GM23338 (cell line): ENCODE results near the gene GAPT. TPM values are rescaled to one million over a fixed set of nuclear protein-coding genes. Genes with fewer than 3 reads are reported as not detected.

Source experiments
- ATAC-seq: fragments of 200-7000 bp; cut with Tn5 transposase; 3 replicates; pipeline ENCODE4 v1.9.1; 2020
- DNase-seq: peaks from one replicate; pipeline ENCODE4 v3.0.0-alpha.2; 2015; ENCODE audit warnings: low spot score
- H2AFZ ChIP-seq: fragments of 200-600 bp; sonication (generic); 2 replicates; pipeline ENCODE4 v1.8.0; 2016; ENCODE audit warnings: antibody characterized with exemption, mild to moderate bottlenecking, moderate library complexity
- H3F3A ChIP-seq: fragments of 200-600 bp; sonication (generic); replicated peaks from 2 replicates; pipeline ENCODE4 v1.8.0; 2017; ENCODE audit warnings: antibody characterized with exemption, mixed run types, low read depth
- H3K27ac ChIP-seq: fragments of 200-600 bp; sonication (generic); 2 replicates; pipeline ENCODE4 v1.6.1; 2016; ENCODE audit warnings: low read depth
- H3K27me3 ChIP-seq: fragments of 200-600 bp; sonication (generic); 2 replicates; pipeline ENCODE4 v1.8.0; 2016; ENCODE audit warnings: mild to moderate bottlenecking, mixed run types, moderate library complexity; ENCODE audit not compliant: insufficient read depth
- H3K36me3 ChIP-seq: fragments of 200-600 bp; sonication (generic); 2 replicates; pipeline ENCODE4 v1.8.0; 2016; ENCODE audit warnings: mild to moderate bottlenecking; ENCODE audit not compliant: insufficient read depth
- H3K4me1 ChIP-seq: fragments of 200-600 bp; sonication (generic); 2 replicates; pipeline ENCODE4 v1.8.0; 2016; ENCODE audit warnings: mild to moderate bottlenecking, moderate library complexity; ENCODE audit not compliant: insufficient read depth
- H3K4me2 ChIP-seq: fragments of 200-600 bp; sonication (generic); 2 replicates; pipeline ENCODE4 v1.7.1; 2017; ENCODE audit warnings: mixed run types
- H3K4me3 ChIP-seq: fragments of 200-600 bp; sonication (generic); 2 replicates; pipeline ENCODE4 v1.6.1; 2016; ENCODE audit warnings: mixed run types
- H3K79me2 ChIP-seq: fragments of 200-600 bp; sonication (generic); replicated peaks from 2 replicates; pipeline ENCODE4 v1.8.0; 2017; ENCODE audit warnings: mild to moderate bottlenecking; ENCODE audit not compliant: insufficient read depth
- H3K9me2 ChIP-seq: fragments of 200-600 bp; sonication (generic); 2 replicates; pipeline ENCODE4 v1.8.0; 2017; ENCODE audit not compliant: insufficient read depth
- H4K20me1 ChIP-seq: fragments of 200-600 bp; sonication (generic); replicated peaks from 2 replicates; pipeline ENCODE4 v1.8.0; 2017; ENCODE audit warnings: mild to moderate bottlenecking; ENCODE audit not compliant: insufficient read depth
- H3K27ac Mint-ChIP-seq: 2 replicates; pipeline ENCODE4 v1.8.0; 2020; ENCODE audit warnings: inconsistent platforms, mild to moderate bottlenecking, moderate library complexity, mixed read lengths
- H3K27me3 Mint-ChIP-seq: 3 replicates; pipeline ENCODE4 v1.8.0; 2022; ENCODE audit warnings: low read depth, mild to moderate bottlenecking, moderate library complexity, mixed read lengths, inconsistent platforms; ENCODE audit not compliant: insufficient read depth, poor library complexity
- H3K36me3 Mint-ChIP-seq: 3 replicates; pipeline ENCODE4 v1.8.0; 2021; ENCODE audit warnings: low read depth, mild to moderate bottlenecking, inconsistent platforms, moderate library complexity, mixed read lengths
- H3K4me1 Mint-ChIP-seq: 3 replicates; pipeline ENCODE4 v1.8.0; 2020; ENCODE audit warnings: mild to moderate bottlenecking, inconsistent platforms, mixed read lengths
- H3K4me3 Mint-ChIP-seq: 3 replicates; pipeline ENCODE4 v1.8.0; 2021; ENCODE audit warnings: moderate library complexity, mild to moderate bottlenecking, inconsistent platforms, mixed read lengths
- H3K9me3 Mint-ChIP-seq: 3 replicates; pipeline ENCODE4 v1.8.0; 2020; ENCODE audit warnings: moderate library complexity, mild to moderate bottlenecking, inconsistent platforms, mixed read lengths
- CREB1 ChIP-seq: fragments of 250-450 bp; sonication (Bioruptor Pico); IDR thresholded peaks from 2 replicates; pipeline ENCODE4 v1.5.0; 2020; ENCODE audit warnings: low read depth, mild to moderate bottlenecking, moderate library complexity
- EZH2 ChIP-seq: fragments of 200-600 bp; sonication (generic); IDR thresholded peaks from one replicate; pipeline ENCODE4 v1.8.0; 2017; ENCODE audit warnings: antibody characterized with exemption, mild to moderate bottlenecking, low read depth; ENCODE audit not compliant: unreplicated experiment
- EZH2phosphoT487 ChIP-seq: fragments of 200-600 bp; sonication (generic); IDR thresholded peaks from one replicate; pipeline ENCODE4 v1.8.1; 2018; ENCODE audit warnings: antibody characterized with exemption; ENCODE audit not compliant: unreplicated experiment
- JUNB ChIP-seq: IDR thresholded peaks from one replicate; pipeline ENCODE4 v1.6.1; 2016; ENCODE audit warnings: antibody characterized with exemption; ENCODE audit not compliant: unreplicated experiment
- NANOG ChIP-seq: IDR thresholded peaks from 2 replicates; pipeline ENCODE4 v1.6.1; 2016; ENCODE audit warnings: antibody characterized with exemption, borderline replicate concordance
- POLR2AphosphoS5 ChIP-seq: IDR thresholded peaks from 2 replicates; pipeline ENCODE4 v1.6.1; 2016; ENCODE audit warnings: antibody characterized with exemption, low read depth
- STAT1 ChIP-seq: IDR thresholded peaks from one replicate; pipeline ENCODE4 v1.6.1; 2016; ENCODE audit warnings: antibody characterized with exemption; ENCODE audit not compliant: unreplicated experiment
- ZNF114 ChIP-seq: fragments of 250-450 bp; sonication (Bioruptor Pico); IDR thresholded peaks from 2 replicates; pipeline ENCODE4 v1.5.0; 2020; ENCODE audit warnings: mild to moderate bottlenecking, moderate library complexity
- ZNF331 ChIP-seq: fragments of 250-450 bp; sonication (Bioruptor Pico); IDR thresholded peaks from 2 replicates; pipeline ENCODE4 v1.5.0; 2020; ENCODE audit warnings: low read depth, mild to moderate bottlenecking, moderate library complexity
- polyA plus RNA-seq: library from polyadenylated mRNA; unstranded; fragments of >200 nt; fragmentation: Nextera tagmentation; extraction: Ambion mirVana; gene quantifications from 2 replicates; pipeline ENCODE4 v1.2.1, GENCODE V29; 2016
- total RNA-seq: library from RNA; depleted of rRNA; stranded (reverse); fragments of >200 nt; shearing (Covaris generic); gene quantifications from 2 replicates; pipeline ENCODE4 v1.2.3, GENCODE V29; 2014
- TF ChIP-seq, protein P1 (sequence below): IDR thresholded peaks from 2 replicates; pipeline ENCODE4 v1.6.1; 2016; ENCODE audit warnings: antibody characterized with exemption
- TF ChIP-seq, protein P2 (sequence below): fragments of 250-450 bp; sonication (Bioruptor Pico); IDR thresholded peaks from 2 replicates; pipeline ENCODE4 v1.5.0; 2020; ENCODE audit warnings: mild to moderate bottlenecking, moderate library complexity
- TF ChIP-seq, protein P3 (sequence below): IDR thresholded peaks from one replicate; pipeline ENCODE4 v1.6.1; 2018; ENCODE audit warnings: antibody characterized with exemption; ENCODE audit not compliant: unreplicated experiment
- TF ChIP-seq, protein P4 (sequence below), 2 experiments: fragments of 200-600 bp in 1 of 2; sonication (generic) in 1 of 2; conservative IDR thresholded peaks; 2 replicates each; pipeline versions ENCODE4 v1.5.1 to v1.6.1; 2016 to 2017; ENCODE audit warnings: antibody characterized with exemption in 2 of 2, low read depth in 2 of 2, mild to moderate bottlenecking in 2 of 2, moderate library complexity in 1 of 2

The GAPT gene
- total and polyA plus RNA-seq, 2 experiments from 2014 or later, result not detected

DNA sequence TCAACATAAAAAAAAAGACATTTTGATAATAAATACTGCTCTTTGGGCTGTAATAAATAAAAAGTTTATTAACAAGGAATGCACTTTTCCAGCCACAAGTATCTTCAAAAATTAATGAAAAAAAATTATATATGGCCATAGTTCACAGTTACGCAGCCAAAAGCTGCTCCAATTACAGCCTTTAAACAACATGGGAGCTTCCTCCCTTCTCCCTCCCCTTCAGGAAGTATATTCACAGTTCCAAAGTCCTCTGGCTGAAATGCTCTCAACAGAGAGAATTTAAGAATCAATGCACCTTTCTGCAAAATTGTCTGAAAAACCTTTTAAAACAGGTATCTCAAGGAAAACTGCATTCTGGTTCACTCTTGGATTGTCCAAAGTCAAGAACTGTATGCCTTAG, 37.2 kb upstream of the GAPT start:
- Mint-ChIP-seq H3K36me3 (peaks cover 52% of the 10 kb centered on the region), H3K9me3 (no peaks in the 10 kb centered on the region), H3K27me3 (peaks cover 4% of the 10 kb centered on the region), H3K4me1 (peaks cover 10% of the 10 kb centered on the region), H3K4me3 (no peak overlapping the region), H3K27ac (no peak overlapping the region)
- H3K9me2 ChIP-seq, result no peaks in the 10 kb centered on the region
- H3F3A ChIP-seq, result no peaks in the 10 kb centered on the region
- peaks cover 7% of the 10 kb centered on the region; the same call in 1 of the 2 replicates for H3K4me1 ChIP-seq
- ATAC-seq, result no peak
- TF ChIP-seq NANOG, result no peak
- TF ChIP-seq, protein P1, sequence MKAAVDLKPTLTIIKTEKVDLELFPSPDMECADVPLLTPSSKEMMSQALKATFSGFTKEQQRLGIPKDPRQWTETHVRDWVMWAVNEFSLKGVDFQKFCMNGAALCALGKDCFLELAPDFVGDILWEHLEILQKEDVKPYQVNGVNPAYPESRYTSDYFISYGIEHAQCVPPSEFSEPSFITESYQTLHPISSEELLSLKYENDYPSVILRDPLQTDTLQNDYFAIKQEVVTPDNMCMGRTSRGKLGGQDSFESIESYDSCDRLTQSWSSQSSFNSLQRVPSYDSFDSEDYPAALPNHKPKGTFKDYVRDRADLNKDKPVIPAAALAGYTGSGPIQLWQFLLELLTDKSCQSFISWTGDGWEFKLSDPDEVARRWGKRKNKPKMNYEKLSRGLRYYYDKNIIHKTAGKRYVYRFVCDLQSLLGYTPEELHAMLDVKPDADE, result no peak
- no peak for TF ChIP-seq ZNF114 (CRISPR knock-in tag)
- no peak for TF ChIP-seq CREB1 (CRISPR knock-in tag)
- TF ChIP-seq, protein P2, sequence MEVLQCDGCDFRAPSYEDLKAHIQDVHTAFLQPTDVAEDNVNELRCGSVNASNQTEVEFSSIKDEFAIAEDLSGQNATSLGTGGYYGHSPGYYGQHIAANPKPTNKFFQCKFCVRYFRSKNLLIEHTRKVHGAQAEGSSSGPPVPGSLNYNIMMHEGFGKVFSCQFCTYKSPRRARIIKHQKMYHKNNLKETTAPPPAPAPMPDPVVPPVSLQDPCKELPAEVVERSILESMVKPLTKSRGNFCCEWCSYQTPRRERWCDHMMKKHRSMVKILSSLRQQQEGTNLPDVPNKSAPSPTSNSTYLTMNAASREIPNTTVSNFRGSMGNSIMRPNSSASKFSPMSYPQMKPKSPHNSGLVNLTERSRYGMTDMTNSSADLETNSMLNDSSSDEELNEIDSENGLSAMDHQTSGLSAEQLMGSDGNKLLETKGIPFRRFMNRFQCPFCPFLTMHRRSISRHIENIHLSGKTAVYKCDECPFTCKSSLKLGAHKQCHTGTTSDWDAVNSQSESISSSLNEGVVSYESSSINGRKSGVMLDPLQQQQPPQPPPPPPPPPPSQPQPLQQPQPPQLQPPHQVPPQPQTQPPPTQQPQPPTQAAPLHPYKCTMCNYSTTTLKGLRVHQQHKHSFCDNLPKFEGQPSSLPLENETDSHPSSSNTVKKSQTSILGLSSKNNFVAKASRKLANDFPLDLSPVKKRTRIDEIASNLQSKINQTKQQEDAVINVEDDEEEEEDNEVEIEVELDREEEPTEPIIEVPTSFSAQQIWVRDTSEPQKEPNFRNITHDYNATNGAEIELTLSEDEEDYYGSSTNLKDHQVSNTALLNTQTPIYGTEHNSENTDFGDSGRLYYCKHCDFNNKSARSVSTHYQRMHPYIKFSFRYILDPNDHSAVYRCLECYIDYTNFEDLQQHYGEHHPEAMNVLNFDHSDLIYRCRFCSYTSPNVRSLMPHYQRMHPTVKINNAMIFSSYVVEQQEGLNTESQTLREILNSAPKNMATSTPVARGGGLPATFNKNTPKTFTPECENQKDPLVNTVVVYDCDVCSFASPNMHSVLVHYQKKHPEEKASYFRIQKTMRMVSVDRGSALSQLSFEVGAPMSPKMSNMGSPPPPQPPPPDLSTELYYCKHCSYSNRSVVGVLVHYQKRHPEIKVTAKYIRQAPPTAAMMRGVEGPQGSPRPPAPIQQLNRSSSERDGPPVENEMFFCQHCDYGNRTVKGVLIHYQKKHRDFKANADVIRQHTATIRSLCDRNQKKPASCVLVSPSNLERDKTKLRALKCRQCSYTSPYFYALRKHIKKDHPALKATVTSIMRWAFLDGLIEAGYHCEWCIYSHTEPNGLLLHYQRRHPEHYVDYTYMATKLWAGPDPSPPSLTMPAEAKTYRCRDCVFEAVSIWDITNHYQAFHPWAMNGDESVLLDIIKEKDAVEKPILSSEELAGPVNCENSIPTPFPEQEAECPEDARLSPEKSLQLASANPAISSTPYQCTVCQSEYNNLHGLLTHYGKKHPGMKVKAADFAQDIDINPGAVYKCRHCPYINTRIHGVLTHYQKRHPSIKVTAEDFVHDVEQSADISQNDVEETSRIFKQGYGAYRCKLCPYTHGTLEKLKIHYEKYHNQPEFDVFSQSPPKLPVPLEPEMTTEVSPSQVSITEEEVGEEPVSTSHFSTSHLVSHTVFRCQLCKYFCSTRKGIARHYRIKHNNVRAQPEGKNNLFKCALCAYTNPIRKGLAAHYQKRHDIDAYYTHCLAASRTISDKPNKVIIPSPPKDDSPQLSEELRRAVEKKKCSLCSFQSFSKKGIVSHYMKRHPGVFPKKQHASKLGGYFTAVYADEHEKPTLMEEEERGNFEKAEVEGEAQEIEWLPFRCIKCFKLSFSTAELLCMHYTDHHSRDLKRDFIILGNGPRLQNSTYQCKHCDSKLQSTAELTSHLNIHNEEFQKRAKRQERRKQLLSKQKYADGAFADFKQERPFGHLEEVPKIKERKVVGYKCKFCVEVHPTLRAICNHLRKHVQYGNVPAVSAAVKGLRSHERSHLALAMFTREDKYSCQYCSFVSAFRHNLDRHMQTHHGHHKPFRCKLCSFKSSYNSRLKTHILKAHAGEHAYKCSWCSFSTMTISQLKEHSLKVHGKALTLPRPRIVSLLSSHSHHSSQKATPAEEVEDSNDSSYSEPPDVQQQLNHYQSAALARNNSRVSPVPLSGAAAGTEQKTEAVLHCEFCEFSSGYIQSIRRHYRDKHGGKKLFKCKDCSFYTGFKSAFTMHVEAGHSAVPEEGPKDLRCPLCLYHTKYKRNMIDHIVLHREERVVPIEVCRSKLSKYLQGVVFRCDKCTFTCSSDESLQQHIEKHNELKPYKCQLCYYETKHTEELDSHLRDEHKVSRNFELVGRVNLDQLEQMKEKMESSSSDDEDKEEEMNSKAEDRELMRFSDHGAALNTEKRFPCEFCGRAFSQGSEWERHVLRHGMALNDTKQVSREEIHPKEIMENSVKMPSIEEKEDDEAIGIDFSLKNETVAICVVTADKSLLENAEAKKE (CRISPR knock-in tag), result no peak
- TF ChIP-seq, protein P3, sequence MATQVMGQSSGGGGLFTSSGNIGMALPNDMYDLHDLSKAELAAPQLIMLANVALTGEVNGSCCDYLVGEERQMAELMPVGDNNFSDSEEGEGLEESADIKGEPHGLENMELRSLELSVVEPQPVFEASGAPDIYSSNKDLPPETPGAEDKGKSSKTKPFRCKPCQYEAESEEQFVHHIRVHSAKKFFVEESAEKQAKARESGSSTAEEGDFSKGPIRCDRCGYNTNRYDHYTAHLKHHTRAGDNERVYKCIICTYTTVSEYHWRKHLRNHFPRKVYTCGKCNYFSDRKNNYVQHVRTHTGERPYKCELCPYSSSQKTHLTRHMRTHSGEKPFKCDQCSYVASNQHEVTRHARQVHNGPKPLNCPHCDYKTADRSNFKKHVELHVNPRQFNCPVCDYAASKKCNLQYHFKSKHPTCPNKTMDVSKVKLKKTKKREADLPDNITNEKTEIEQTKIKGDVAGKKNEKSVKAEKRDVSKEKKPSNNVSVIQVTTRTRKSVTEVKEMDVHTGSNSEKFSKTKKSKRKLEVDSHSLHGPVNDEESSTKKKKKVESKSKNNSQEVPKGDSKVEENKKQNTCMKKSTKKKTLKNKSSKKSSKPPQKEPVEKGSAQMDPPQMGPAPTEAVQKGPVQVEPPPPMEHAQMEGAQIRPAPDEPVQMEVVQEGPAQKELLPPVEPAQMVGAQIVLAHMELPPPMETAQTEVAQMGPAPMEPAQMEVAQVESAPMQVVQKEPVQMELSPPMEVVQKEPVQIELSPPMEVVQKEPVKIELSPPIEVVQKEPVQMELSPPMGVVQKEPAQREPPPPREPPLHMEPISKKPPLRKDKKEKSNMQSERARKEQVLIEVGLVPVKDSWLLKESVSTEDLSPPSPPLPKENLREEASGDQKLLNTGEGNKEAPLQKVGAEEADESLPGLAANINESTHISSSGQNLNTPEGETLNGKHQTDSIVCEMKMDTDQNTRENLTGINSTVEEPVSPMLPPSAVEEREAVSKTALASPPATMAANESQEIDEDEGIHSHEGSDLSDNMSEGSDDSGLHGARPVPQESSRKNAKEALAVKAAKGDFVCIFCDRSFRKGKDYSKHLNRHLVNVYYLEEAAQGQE, result no peak
- no peak for TF ChIP-seq EZH2
- TF ChIP-seq POLR2AphosphoS5, result no peak
- no peak for TF ChIP-seq JUNB
- TF ChIP-seq ZNF331 (CRISPR knock-in tag), result no peak
- TF ChIP-seq STAT1, result no peak
- TF ChIP-seq EZH2phosphoT487, result no peak
- TF ChIP-seq, protein P4, sequence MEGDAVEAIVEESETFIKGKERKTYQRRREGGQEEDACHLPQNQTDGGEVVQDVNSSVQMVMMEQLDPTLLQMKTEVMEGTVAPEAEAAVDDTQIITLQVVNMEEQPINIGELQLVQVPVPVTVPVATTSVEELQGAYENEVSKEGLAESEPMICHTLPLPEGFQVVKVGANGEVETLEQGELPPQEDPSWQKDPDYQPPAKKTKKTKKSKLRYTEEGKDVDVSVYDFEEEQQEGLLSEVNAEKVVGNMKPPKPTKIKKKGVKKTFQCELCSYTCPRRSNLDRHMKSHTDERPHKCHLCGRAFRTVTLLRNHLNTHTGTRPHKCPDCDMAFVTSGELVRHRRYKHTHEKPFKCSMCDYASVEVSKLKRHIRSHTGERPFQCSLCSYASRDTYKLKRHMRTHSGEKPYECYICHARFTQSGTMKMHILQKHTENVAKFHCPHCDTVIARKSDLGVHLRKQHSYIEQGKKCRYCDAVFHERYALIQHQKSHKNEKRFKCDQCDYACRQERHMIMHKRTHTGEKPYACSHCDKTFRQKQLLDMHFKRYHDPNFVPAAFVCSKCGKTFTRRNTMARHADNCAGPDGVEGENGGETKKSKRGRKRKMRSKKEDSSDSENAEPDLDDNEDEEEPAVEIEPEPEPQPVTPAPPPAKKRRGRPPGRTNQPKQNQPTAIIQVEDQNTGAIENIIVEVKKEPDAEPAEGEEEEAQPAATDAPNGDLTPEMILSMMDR (conservative IDR thresholded peaks at IDR 0.05; ENCODE audit: low read depth in 2 of 2), result no peak
- H3K36me3 ChIP-seq, result peaks cover 47% of the 10 kb centered on the region
- no peak for DNase-seq
- H2AFZ ChIP-seq, result no peak overlapping the region
- no peak overlapping the region for H3K27ac ChIP-seq
- peaks cover 7% of the 10 kb centered on the region; the same call in 1 of the 2 replicates for H3K79me2 ChIP-seq
- no peak overlapping the region for H3K4me2 ChIP-seq
- H3K27me3 ChIP-seq, result peaks cover 5% of the 10 kb centered on the region
- H3K4me3 ChIP-seq, result no peak overlapping the region
- H4K20me1 ChIP-seq, result no peaks in the 10 kb centered on the region; the same call in 1 of the 2 replicates
